Right lobe of liver (tissue), 6 donors: Measurements from ENCODE around the gene PACS2. TPM values are rescaled to one million over a fixed set of nuclear protein-coding genes. Genes with fewer than 3 reads are reported as not detected.

Experiments used
- ATAC-seq, 4 donors: fragments of 200-7000 bp; cut with Tn5 transposase; one replicate each; pipeline ENCODE4 v1.9.1; 2020; ENCODE audit warnings: mild to moderate bottlenecking in 4 of 4, moderate library complexity in 4 of 4
- DNase-seq, 3 donors: peaks; one replicate each; pipeline ENCODE4 v3.0.0-alpha.2; 2020
- H3K27ac ChIP-seq, 3 donors: fragments of 200-600 bp; one replicate each; pipeline ENCODE4 v1.8.0; 2022
- H3K27me3 ChIP-seq, 2 donors: fragments of 200-600 bp; one replicate each; pipeline ENCODE4 v1.8.0; 2022
- H3K36me3 ChIP-seq, 4 donors: fragments of 200-600 bp; sonication (generic) in 1 of 4; one replicate each; pipeline versions ENCODE4 v1.5.1 to v1.8.0; 2017 to 2022; ENCODE audit warnings: control low read depth in 1 of 4
- H3K4me1 ChIP-seq, 4 donors: fragments of 200-600 bp; sonication (generic) in 1 of 4; one replicate each; pipeline versions ENCODE4 v1.5.1 to v1.8.0; 2017 to 2022; ENCODE audit warnings: control low read depth in 1 of 4
- H3K4me3 ChIP-seq, 3 donors: fragments of 200-600 bp; one replicate each; pipeline ENCODE4 v1.8.0; 2022
- H3K9me3 ChIP-seq, 4 donors: fragments of 200-600 bp; sonication (generic) in 1 of 4; one replicate each; pipeline versions ENCODE4 v1.5.1 to v1.8.0; 2017 to 2022; ENCODE audit warnings: control low read depth in 1 of 4
- CTCF ChIP-seq, 4 donors: fragments of 200-600 bp in 3 of 4; fragments of 450-650 bp in 1 of 4; IDR thresholded peaks; one replicate each; pipeline versions ENCODE4 v1.5.1 to v1.8.0; 2016 to 2022; ENCODE audit warnings: antibody characterized with exemption in 4 of 4, mild to moderate bottlenecking in 2 of 4
- POLR2A ChIP-seq: fragments of 450-650 bp; IDR thresholded peaks from one replicate; pipeline ENCODE4 v1.6.1; 2017; ENCODE audit warnings: antibody characterized with exemption, mild to moderate bottlenecking
- WGBS: methylation state at CpG from one replicate; pipeline ENCODE4 v1.1.6; 2018; ENCODE audit warnings: low coverage, low lambda C conversion rate; ENCODE audit not compliant: insufficient coverage; ENCODE audit errors: missing lambda C conversion rate; 5-methylcytosine and 5-hydroxymethylcytosine counted together
- intact Hi-C, 2 donors: fragments of 100-400 bp; cut with DNase I; formaldehyde crosslinking; loops; one replicate each; pipeline versions ENCODE4 v1.11.2 to v1.14.1; 2022
- total RNA-seq, 6 experiments: library from RNA; depleted of rRNA in 2 of 6; stranded (reverse); fragments of >200 nt in 2 of 6; fragmentation: NEBNext Ultra II Directional in 3 of 6; extraction: Animal tissue kit (Norgen Biotek cat#: 25700) in 3 of 6; gene quantifications; one replicate each; pipeline versions ENCODE4 v1.1.0 to v1.2.4, GENCODE V29; 2016 to 2023
- donor health status: DM: no; HTN: yes; CAD: no.
- donor health status: DM: no; HTN: no; CAD: no.
- donor health status: DM: no; HTN: no; CAD: no.
- donor health status: DM: no; HTN: yes; CAD: no.
- donor health status: DM: no; HTN: yes; CAD: no.

Gene PACS2
- total RNA-seq, 6 experiments from 2014 or later: 19.8 to 26.7 (median 21.5) TPM

GRCh38 chr14:105379946-105380345 is 65.4 kb downstream of the PACS2 start:
- intact Hi-C loops: loop anchor here in 1 of 2 donors (10.0 kb wide), 1 partner anchor 145 kb away; the partner anchor contains the start of gene TMEM121
- H3K9me3 ChIP-seq: no peaks in the 10 kb centered on the region
- no CpG with 5 or more reads among the region's 14 CpGs for WGBS
- DNase-seq: no peak
- no peak overlapping the region for H3K4me3 ChIP-seq
- ATAC-seq: no peak
- no peaks in the 10 kb centered on the region for H3K36me3 ChIP-seq
- no peaks in the 10 kb centered on the region for H3K27me3 ChIP-seq
- TF ChIP-seq CTCF (IDR thresholded peaks at IDR 0.05) (no peak), POLR2A (no peak)
- no peaks in the 10 kb centered on the region for H3K4me1 ChIP-seq
- no peak overlapping the region for H3K27ac ChIP-seq

- TF ChIP-seq CTCF (IDR thresholded peaks at IDR 0.05): no peak
- no peak for TF ChIP-seq POLR2A
- H3K27me3 ChIP-seq: no peaks in the 10 kb centered on the region
- H3K4me3 ChIP-seq: no peak overlapping the region
- H3K36me3 ChIP-seq: no peaks in the 10 kb centered on the region
- H3K9me3 ChIP-seq: no peaks in the 10 kb centered on the region
- H3K27ac ChIP-seq: no peak overlapping the region
- no CpG with 5 or more reads among the region's 19 CpGs for WGBS
- intact Hi-C loops: no loop called here
- ATAC-seq (no peak), DNase-seq (peak in 1 of 3 donors; percentile 53)
- H3K4me1 ChIP-seq: no peaks in the 10 kb centered on the region
Observed at GRCh38 chr14:105380756-105381155, 66.2 kb downstream of the PACS2 start.

GRCh38 chr14:105381446-105382342 is 67.1 kb downstream of the PACS2 start:
- no peak overlapping the region for H3K27ac ChIP-seq
- no peaks in the 10 kb centered on the region for H3K36me3 ChIP-seq
- no peaks in the 10 kb centered on the region for H3K4me1 ChIP-seq
- ATAC-seq: no peak
- H3K9me3 ChIP-seq: no peaks in the 10 kb centered on the region
- no CpG with 5 or more reads among the region's 27 CpGs for WGBS
- no peak for TF ChIP-seq CTCF (IDR thresholded peaks at IDR 0.05)
- TF ChIP-seq POLR2A: no peak
- peak in 2 of 3 donors; percentile 19 to 37 for DNase-seq
- no peaks in the 10 kb centered on the region for H3K27me3 ChIP-seq
- intact Hi-C loops: no loop called here
- H3K4me3 ChIP-seq: no peak overlapping the region

GRCh38 chr14:105382343-105383082 is 68.0 kb downstream of the PACS2 start:
- 65% methylated on average over 5 of the region's 26 CpGs for WGBS
- TF ChIP-seq POLR2A (no peak), CTCF (IDR thresholded peaks at IDR 0.05) (no peak)
- Histone ChIP-seq H3K27me3 (no peaks in the 10 kb centered on the region), H3K4me3 (no peak overlapping the region), H3K4me1 (no peaks in the 10 kb centered on the region), H3K27ac (no peak overlapping the region), H3K9me3 (no peaks in the 10 kb centered on the region), H3K36me3 (no peaks in the 10 kb centered on the region)
- intact Hi-C loops: no loop called here
- no peak for ATAC-seq
- peak in 1 of 3 donors; percentile 37 for DNase-seq
